Measurements from ENCODE around the gene XXYLT1. TPM values are rescaled to one million over a fixed set of nuclear protein-coding genes. Genes with fewer than 3 reads are reported as not detected.

XXYLT1 gene
- total RNA-seq = 10.2 and 10.5 TPM in 2 replicates

GRCh38 chr3:195270817-195271409 lies at the start of gene XXYLT1:
XXYLT1 (minus strand) TSS chr3:195271159; CDS start chr3:195271058, 101 bp downstream.
- no peak for FAIRE-seq
- Histone ChIP-seq H3K4me3 (ENCODE audit: low read depth, low read length) (peak within 1 kb of the TSS; percentile 60), H3K36me3 (ENCODE audit: control insufficient read depth, insufficient read depth, low read length) (no peaks in the 10 kb centered on the region), H3K27me3 (ENCODE audit: control insufficient read depth, insufficient read depth, low read length) (no peaks in the 10 kb centered on the region)
- DNase-seq (ENCODE audit: low read depth) = peak; percentile 59
- peak; percentile 68 for TF ChIP-seq CTCF (IDR thresholded peaks at IDR 0.05; ENCODE audit: insufficient read depth, low read length, severe bottlenecking)

- FAIRE-seq (peak; percentile 77), DNase-seq (ENCODE audit: low read depth) (no peak)
- no peak overlapping the region for H3K4me3 ChIP-seq (ENCODE audit: low read depth, low read length)
- no peak for TF ChIP-seq CTCF (IDR thresholded peaks at IDR 0.05; ENCODE audit: insufficient read depth, low read length, severe bottlenecking)
- no peaks in the 10 kb centered on the region for H3K27me3 ChIP-seq (ENCODE audit: control insufficient read depth, insufficient read depth, low read length)
- peaks cover 1% of the 10 kb centered on the region for H3K36me3 ChIP-seq (ENCODE audit: control insufficient read depth, insufficient read depth, low read length)
Observed at GRCh38 chr3:195319060-195319459, 48.1 kb upstream of the XXYLT1 start.

DNA sequence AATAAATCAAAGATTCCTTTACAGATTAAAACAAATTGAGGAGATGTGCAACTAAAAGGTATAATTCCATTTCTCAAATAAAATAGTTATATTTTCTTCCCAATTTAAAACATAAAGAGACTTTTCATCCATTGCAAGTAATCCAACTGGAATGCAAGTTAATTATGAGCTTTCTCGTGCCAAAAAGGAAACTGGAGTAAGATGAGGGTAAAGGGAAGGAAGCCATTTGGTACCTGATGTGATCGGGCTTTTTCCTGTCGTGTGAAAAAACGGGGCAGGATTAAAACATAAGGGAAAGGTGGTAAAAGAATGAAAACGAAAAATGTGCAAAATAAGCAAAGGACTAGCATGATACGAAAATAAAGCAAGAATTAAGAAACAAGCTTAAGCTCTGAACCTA lies 41.8 kb upstream of the XXYLT1 start:
- Histone ChIP-seq H3K36me3 (ENCODE audit: control insufficient read depth, insufficient read depth, low read length) (no peaks in the 10 kb centered on the region), H3K27me3 (ENCODE audit: control insufficient read depth, insufficient read depth, low read length) (no peaks in the 10 kb centered on the region), H3K4me3 (ENCODE audit: low read depth, low read length) (no peak overlapping the region)
- FAIRE-seq = no peak
- no peak for TF ChIP-seq CTCF (IDR thresholded peaks at IDR 0.05; ENCODE audit: insufficient read depth, low read length, severe bottlenecking)
- DNase-seq (ENCODE audit: low read depth) = no peak

DNA sequence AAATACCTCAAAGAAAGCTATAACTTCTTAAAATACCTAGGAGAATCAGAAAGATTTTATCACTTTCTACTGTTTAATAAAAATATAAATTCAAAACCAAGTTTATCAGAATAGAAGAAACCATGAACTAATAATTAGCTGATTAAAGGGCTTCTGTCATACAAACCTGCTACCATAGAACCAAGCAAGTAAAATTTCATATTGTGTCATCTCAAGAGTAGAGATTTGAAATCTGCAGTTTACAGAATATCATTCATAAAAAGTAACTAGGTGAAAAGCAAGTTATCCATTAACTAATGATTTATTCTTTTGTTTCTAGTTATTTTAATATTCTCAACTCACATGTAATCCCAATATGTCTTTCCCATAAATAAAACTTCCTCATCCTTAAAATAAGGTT lies 36.8 kb upstream of the XXYLT1 start:
- no peaks in the 10 kb centered on the region for H3K27me3 ChIP-seq (ENCODE audit: control insufficient read depth, insufficient read depth, low read length)
- H3K36me3 ChIP-seq (ENCODE audit: control insufficient read depth, insufficient read depth, low read length) = no peaks in the 10 kb centered on the region
- no peak for FAIRE-seq

DNA sequence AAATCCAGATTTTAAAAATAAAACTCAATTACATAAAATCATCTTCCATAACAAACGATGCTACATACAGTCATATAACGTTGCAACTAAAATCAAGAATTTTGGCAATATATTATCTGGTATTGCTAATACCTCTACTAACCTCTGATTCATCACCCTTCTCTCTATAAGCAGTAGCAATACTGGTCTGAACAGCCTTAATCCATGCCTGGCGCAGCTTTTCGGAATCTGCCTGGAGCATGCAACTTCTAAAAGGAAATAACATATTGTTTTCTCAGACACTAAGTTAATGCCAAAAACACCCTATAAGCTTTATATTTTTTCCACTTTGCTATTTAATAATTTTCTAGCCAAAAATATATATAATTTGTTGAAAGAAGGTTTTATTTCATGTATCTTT lies 35.4 kb upstream of the XXYLT1 start:
- H3K36me3 ChIP-seq (ENCODE audit: control insufficient read depth, insufficient read depth, low read length) = no peaks in the 10 kb centered on the region
- DNase-seq (ENCODE audit: low read depth) (no peak), FAIRE-seq (no peak)
- TF ChIP-seq CTCF (IDR thresholded peaks at IDR 0.05; ENCODE audit: insufficient read depth, low read length, severe bottlenecking) = no peak
- no peaks in the 10 kb centered on the region for H3K27me3 ChIP-seq (ENCODE audit: control insufficient read depth, insufficient read depth, low read length)
- H3K4me3 ChIP-seq (ENCODE audit: low read depth, low read length) = no peak overlapping the region

More for the DNA sequence above, 36.8 kb upstream of the XXYLT1 start:
- DNase-seq (ENCODE audit: low read depth) = no peak
- TF ChIP-seq CTCF (IDR thresholded peaks at IDR 0.05; ENCODE audit: insufficient read depth, low read length, severe bottlenecking) = no peak
- no peak overlapping the region for H3K4me3 ChIP-seq (ENCODE audit: low read depth, low read length)

DNA sequence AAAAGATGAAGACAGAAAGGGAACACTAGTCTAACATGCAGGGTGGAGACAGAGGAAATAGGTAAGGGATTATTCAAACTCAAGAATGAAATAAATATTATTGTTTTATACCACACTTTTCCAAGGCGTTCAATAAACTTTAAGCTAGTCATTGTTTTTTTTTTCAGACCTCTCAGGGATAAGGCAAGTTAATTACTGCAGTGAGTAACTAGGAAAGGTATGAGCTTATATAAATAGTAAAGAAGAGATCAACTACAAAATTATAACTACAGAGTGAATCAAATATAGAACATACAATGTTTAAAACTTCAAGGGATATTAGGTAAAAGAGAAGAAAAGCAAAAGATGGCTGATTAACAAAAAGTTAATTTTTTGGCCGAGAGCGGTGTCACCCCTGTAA lies 31.5 kb upstream of the XXYLT1 start:
- no peak overlapping the region for H3K4me3 ChIP-seq (ENCODE audit: low read depth, low read length)
- TF ChIP-seq CTCF (IDR thresholded peaks at IDR 0.05; ENCODE audit: insufficient read depth, low read length, severe bottlenecking) = no peak
- H3K36me3 ChIP-seq (ENCODE audit: control insufficient read depth, insufficient read depth, low read length) = peaks cover 2% of the 10 kb centered on the region
- H3K27me3 ChIP-seq (ENCODE audit: control insufficient read depth, insufficient read depth, low read length) = no peaks in the 10 kb centered on the region
- FAIRE-seq (no peak), DNase-seq (ENCODE audit: low read depth) (no peak)
